HG02981 (cell line): ENCODE data around the gene ITGB2.

Experiments
- ATAC-seq: cut with Tn5 transposase; IDR thresholded peaks from one replicate; pipeline ENCODE4 v1.9.1; 2021; ENCODE audit warnings: mild to moderate bottlenecking, moderate library complexity; ENCODE audit not compliant: unreplicated experiment

ITGB2 gene

GRCh38 chr21:44871576-44872269 lies 49.0 kb downstream of the ITGB2 start:
- no peak for ATAC-seq

- no peak for ATAC-seq
Measured at GRCh38 chr21:44870748-44871495, 49.8 kb downstream of the ITGB2 start.

DNA sequence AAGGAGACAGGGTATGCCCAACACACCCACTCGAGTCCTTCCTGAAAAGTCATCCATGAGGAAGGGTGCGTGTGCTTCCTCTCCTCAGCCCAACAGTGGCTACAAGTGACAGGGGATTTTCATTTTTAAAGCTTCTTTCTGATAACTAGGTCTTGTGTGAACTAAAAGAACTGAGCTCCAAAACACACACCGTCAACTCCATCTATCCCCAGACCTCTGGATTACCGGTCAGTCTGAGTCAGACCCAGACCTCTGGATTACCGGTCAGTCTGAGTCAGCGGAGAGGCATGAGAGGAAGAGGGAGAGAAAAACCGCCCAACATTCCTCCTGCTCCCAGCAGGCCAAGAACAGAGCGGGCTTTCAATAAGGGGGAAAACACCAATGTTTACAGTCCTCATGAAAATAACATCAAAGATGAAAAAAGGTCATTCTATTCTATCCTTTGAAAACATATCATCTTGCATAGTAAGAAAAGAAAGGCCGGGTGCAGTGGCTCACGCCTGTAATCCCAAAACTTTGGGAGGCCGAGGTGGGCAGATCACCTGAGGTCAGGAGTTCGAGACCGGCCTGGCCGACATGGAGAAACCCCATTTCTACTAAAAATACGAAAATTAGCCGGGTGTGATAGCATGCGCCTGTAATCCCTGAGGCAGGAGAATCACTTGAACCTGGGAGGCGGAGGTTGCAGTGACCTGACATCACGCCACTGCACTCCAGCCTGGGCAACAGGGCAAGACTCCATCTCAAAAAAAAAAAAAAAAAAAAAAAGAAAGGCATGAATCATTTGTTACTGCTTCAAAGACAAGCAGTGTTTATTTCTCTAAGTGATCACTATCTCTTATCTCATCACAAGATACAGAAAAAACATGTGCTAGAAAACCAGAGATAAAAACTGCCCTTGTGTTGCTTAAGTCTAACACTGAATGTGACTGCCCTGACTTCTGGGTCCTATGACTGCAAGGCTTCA lies 50.6 kb downstream of the ITGB2 start:
- ATAC-seq: no peak

DNA sequence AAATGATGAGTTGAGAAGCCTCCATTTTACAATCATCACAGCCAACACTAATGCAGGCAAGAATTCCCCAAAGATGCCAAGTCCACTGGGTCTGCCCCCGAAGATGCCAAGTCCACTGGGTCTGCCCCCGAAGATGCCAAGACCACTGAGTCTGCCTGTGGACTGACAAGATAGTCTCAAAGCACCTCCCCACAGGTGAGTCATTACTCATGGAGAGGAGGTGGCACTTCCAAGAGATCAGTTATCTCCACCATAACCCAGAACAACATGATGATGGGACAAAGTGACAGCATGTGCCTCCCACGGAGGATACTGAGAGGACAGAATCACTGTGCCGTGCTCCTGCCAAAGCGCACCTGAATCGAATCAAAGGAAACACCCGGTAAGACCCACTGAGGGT lies 52.0 kb downstream of the ITGB2 start:
- ATAC-seq: no peak

GRCh38 chr21:44867999-44868700 lies 52.5 kb downstream of the ITGB2 start:
- no peak for ATAC-seq

GRCh38 chr21:44867464-44867863 lies 53.2 kb downstream of the ITGB2 start:
- ATAC-seq: no peak

- no peak for ATAC-seq
Measured at GRCh38 chr21:44866780-44867179, 53.9 kb downstream of the ITGB2 start.

- no peak for ATAC-seq
Measured at GRCh38 chr21:44865561-44866280, 55.0 kb downstream of the ITGB2 start.

DNA sequence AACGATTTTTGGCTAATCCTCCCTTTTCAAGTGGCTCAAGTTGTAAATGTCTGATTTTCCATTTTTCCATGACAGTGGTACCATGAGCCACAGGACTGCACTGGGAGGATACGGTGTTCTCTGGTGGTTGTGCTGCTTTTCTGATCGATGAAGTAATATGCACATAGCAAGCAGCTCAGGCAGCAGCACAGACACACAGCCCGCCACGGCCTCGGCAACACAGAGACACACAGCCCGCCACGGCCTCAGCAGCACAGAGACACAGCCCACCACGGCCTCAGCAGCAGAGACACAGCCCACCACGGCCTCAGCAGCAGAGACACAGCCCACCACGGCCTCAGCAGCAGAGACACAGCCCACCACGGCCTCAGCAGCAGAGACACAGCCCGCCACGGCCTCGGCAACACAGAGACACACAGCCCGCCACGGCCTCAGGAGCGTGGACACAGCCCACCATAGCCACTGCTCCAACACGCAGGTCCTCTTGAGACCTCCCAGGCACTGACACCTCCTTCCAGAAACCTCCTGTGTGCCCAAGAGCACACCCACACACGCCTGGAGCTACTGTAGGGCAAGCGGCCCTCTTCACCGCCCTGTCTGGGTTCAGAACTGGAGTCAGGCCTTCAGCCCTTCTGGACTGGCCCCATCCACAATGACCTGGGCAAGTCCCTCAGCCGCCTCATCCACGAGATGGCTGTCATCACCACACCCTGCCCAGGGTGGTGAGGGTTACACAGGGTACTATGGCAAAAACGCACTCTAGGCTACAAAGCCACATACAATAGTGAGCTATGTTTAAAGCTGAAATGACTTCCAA lies 57.6 kb downstream of the ITGB2 start:
- no peak for ATAC-seq

- ATAC-seq: no peak
Measured at GRCh38 chr21:44858791-44859190, 61.9 kb downstream of the ITGB2 start.

- no peak for ATAC-seq
Measured at GRCh38 chr21:44858291-44858690, 62.4 kb downstream of the ITGB2 start.

GRCh38 chr21:44857127-44857892 lies 63.4 kb downstream of the ITGB2 start:
- no peak for ATAC-seq

DNA sequence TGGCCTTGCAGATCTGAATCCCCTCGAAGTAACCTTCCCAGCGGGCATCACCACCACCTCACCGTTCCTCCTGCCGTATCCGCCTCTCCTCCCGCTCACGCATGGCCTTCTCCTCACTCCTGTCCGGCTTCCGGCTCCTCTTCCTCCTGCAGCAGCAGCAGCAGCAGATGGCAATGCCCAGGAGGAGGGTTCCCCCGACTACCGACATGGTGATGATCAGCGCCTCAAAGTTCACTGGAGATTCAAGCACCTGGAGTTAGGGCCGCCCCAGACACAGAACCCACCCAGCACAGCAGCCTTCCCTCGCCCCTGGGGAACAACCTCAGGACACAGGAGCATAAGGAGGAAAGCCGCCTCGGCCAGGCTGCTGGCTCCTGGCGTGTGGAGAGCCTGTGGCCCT lies 64.6 kb downstream of the ITGB2 start:
- no peak for ATAC-seq

DNA sequence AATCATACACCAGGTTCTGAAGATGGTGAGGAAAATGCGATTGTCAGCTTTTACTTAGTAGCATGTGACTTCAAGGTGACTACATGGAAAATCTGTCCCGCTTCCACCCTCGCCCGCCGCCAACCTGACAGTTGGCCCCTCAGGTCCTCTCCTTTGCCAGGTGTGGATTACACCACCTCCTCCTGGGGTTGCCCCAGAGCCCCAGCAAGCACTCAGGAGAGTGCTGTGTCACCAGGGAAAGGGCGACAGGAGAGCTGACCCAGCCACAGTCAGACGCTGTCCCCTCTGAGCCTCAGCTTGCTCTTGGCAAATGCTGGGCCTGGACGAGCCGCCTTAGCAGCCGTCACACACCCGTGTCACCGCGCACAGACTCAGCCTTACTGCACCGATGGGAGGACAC lies 65.1 kb downstream of the ITGB2 start:
- ATAC-seq: no peak

- no peak for ATAC-seq
Measured at GRCh38 chr21:44854664-44855446, 65.8 kb downstream of the ITGB2 start.

- no peak for ATAC-seq
Measured at GRCh38 chr21:44854391-44854663, 66.4 kb downstream of the ITGB2 start.

DNA sequence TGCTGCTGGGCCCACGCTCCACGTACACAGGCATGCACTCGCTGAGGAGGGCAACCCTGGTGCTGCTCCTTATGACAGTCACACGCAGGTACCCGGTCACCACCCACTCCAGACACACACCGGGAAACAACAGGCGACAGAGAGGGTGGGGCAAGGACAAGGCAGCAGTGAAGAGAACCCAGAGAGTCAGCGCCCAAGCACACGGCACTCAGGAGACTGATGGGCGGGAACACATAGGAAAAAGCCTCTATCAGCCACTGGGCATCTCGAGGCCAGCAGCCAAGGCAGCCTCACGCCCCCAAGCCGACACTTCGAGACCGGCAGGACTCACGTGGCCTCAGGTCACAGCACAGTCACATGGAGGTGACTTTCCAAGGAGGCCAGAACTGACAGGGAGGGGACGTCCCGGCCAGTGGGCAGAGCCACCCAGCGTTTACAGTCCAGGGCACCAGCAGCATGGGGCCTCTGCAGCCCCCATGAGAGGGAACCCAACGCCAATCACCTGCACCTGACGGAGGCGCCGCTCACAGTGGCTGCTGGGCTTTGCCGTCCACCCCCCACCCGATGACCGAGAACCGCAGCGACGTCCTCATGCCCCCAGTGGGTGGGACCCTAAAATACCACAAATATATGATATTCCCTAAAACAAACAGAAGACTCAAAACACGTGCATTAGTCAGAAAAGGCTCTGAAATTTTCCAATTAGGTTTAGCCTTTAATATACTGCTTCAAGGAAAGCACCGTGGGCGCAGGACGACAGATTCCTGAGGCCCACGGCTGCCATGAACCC lies 66.9 kb downstream of the ITGB2 start:
- no peak for ATAC-seq
